Esophagus muscularis mucosa (tissue), 4 donors: Measurements from ENCODE around the gene ARTN. TPM values are rescaled to one million over a fixed set of nuclear protein-coding genes. Genes with fewer than 3 reads are reported as not detected.

Source experiments
- DNase-seq: peaks from one replicate; pipeline ENCODE4 v3.0.0-alpha.2; 2017; ENCODE audit errors: extremely low spot score
- H3K27ac ChIP-seq, 4 donors: fragments of 200-600 bp; sonication (generic); replicated peaks in 1 of 4; 1 replicate in 3 of 4; 2 replicates in 1 of 4; pipeline ENCODE4 v1.5.1; 2016 to 2019; ENCODE audit warnings: mild to moderate bottlenecking in 1 of 4
- H3K27me3 ChIP-seq, 4 donors: fragments of 200-600 bp; sonication (generic); one replicate each; pipeline versions ENCODE4 v1.5.1 to v1.6.0; 2016 to 2019
- H3K36me3 ChIP-seq, 4 donors: fragments of 200-600 bp; sonication (generic); one replicate each; pipeline ENCODE4 v1.5.1; 2016 to 2019
- H3K4me1 ChIP-seq, 4 donors: fragments of 200-600 bp; sonication (generic); one replicate each; pipeline ENCODE4 v1.5.1; 2016 to 2019
- H3K4me3 ChIP-seq, 4 donors: fragments of 200-600 bp; sonication (generic); 1 replicate in 2 of 4; 2 replicates in 2 of 4; pipeline ENCODE4 v1.5.1; 2016 to 2019; ENCODE audit warnings: mild to moderate bottlenecking in 4 of 4, moderate library complexity in 1 of 4
- H3K9me3 ChIP-seq, 4 donors: fragments of 200-600 bp; sonication (generic); 1 replicate in 3 of 4; 2 replicates in 1 of 4; pipeline ENCODE4 v1.5.1; 2016 to 2019
- CTCF ChIP-seq, 3 experiments: fragments of 200-600 bp in 2 of 3; fragments of 450-650 bp in 1 of 3; sonication (generic) in 2 of 3; IDR thresholded peaks; one replicate each; pipeline ENCODE4 v1.5.1; 2017 to 2019; ENCODE audit warnings: antibody characterized with exemption in 3 of 3, mild to moderate bottlenecking in 2 of 3, moderate library complexity in 1 of 3
- EP300 ChIP-seq: sonication (generic); formaldehyde crosslinking; IDR thresholded peaks from one replicate; pipeline ENCODE4 v1.6.1; 2017; ENCODE audit warnings: antibody characterized with exemption
- POLR2A ChIP-seq: fragments of 450-650 bp; IDR thresholded peaks from one replicate; pipeline ENCODE4 v1.6.1; 2017; ENCODE audit warnings: antibody characterized with exemption, moderate library complexity, mild to moderate bottlenecking, low read depth
- POLR2AphosphoS5 ChIP-seq, 2 donors: sonication (generic); formaldehyde crosslinking; IDR thresholded peaks; one replicate each; pipeline ENCODE4 v1.6.1; 2017; ENCODE audit warnings: antibody characterized with exemption in 2 of 2
- WGBS: methylation state at CpG from one replicate; pipeline ENCODE4 v1.1.5; 2018; 5-methylcytosine and 5-hydroxymethylcytosine counted together
- intact Hi-C: fragments of 100-400 bp; cut with DNase I; formaldehyde crosslinking; loops from one replicate; pipeline ENCODE4 v1.15.1; 2023
- total RNA-seq, 4 donors: library from RNA; depleted of rRNA; stranded (reverse); fragments of >200 nt; gene quantifications; one replicate each; pipeline versions ENCODE4 v1.1.0 to v1.2.1, GENCODE V29; 2016

ARTN gene
- total RNA-seq, 4 donors from 2014 or later, result 0.39 to 1.1 (median 0.42) TPM; not detected in 1

GRCh38 chr1:43938383-43938782 is 4.8 kb downstream of the ARTN start:
- Histone ChIP-seq H3K36me3 (peaks cover 0 to 7% (median 0%) of the 10 kb centered on the region in 4 donors), H3K4me3 (no peak overlapping the region), H3K9me3 (no peaks in the 10 kb centered on the region), H3K27ac (no peak overlapping the region), H3K27me3 (peaks cover 0 to 16% (median 0%) of the 10 kb centered on the region in 4 donors), H3K4me1 (peaks cover 20 to 36% (median 34%) of the 10 kb centered on the region in 4 donors)
- WGBS, result 89% methylated on average over 10 of the region's 10 CpGs
- no peak for DNase-seq
- TF ChIP-seq POLR2AphosphoS5 (IDR thresholded peaks at IDR 0.05), result no peak
- TF ChIP-seq CTCF (IDR thresholded peaks at IDR 0.05), result no peak
- TF ChIP-seq POLR2A, result no peak
- no peak for TF ChIP-seq EP300
- intact Hi-C loops, result loop anchor here (10.0 kb wide), 1 partner anchor 404 kb away; the partner anchor contains the start of gene PTPRF

GRCh38 chr1:43938892-43939587 is 5.4 kb downstream of the ARTN start:
- Histone ChIP-seq H3K4me3 (no peak overlapping the region), H3K27me3 (peaks cover 0 to 10% (median 0%) of the 10 kb centered on the region in 4 donors), H3K9me3 (no peaks in the 10 kb centered on the region), H3K4me1 (peaks cover 14 to 30% (median 28%) of the 10 kb centered on the region in 4 donors), H3K36me3 (peaks cover 0 to 7% (median 0%) of the 10 kb centered on the region in 4 donors), H3K27ac (no peak overlapping the region)
- no peak for DNase-seq
- 79% methylated on average over 2 of the region's 3 CpGs for WGBS
- TF ChIP-seq POLR2A (no peak), POLR2AphosphoS5 (IDR thresholded peaks at IDR 0.05) (no peak), CTCF (IDR thresholded peaks at IDR 0.05) (no peak), EP300 (no peak)
- intact Hi-C loops, result loop anchor here (10.0 kb wide), 1 partner anchor 404 kb away; the partner anchor contains the start of gene PTPRF

GRCh38 chr1:43942411-43942810 is 8.8 kb downstream of the ARTN start:
- TF ChIP-seq POLR2A (no peak), EP300 (no peak), POLR2AphosphoS5 (IDR thresholded peaks at IDR 0.05) (no peak), CTCF (IDR thresholded peaks at IDR 0.05) (no peak)
- Histone ChIP-seq H3K36me3 (peaks cover 0 to 7% (median 0%) of the 10 kb centered on the region in 4 donors), H3K27me3 (no peaks in the 10 kb centered on the region), H3K9me3 (no peaks in the 10 kb centered on the region), H3K27ac (no peak overlapping the region), H3K4me1 (peaks cover 10 to 28% (median 26%) of the 10 kb centered on the region in 4 donors), H3K4me3 (no peak overlapping the region)
- intact Hi-C loops, result no loop called here
- WGBS, result 85% methylated on average over 3 of the region's 3 CpGs
- DNase-seq, result no peak

GRCh38 chr1:43944860-43945259 is 11.3 kb downstream of the ARTN start:
- H3K4me3 ChIP-seq, result no peak overlapping the region
- no peaks in the 10 kb centered on the region for H3K27me3 ChIP-seq
- peaks cover 27 to 52% (median 45%) of the 10 kb centered on the region in 4 donors for H3K4me1 ChIP-seq
- no peaks in the 10 kb centered on the region for H3K9me3 ChIP-seq
- intact Hi-C loops, result no loop called here
- no peak for TF ChIP-seq CTCF (IDR thresholded peaks at IDR 0.05)
- no peak for TF ChIP-seq EP300
- no peak for TF ChIP-seq POLR2A
- TF ChIP-seq POLR2AphosphoS5 (IDR thresholded peaks at IDR 0.05), result no peak
- DNase-seq, result no peak
- H3K27ac ChIP-seq, result peak overlapping the region in 2 of 4 donors; percentile 7 to 92
- H3K36me3 ChIP-seq, result peaks cover 0 to 11% (median 9%) of the 10 kb centered on the region in 4 donors
- WGBS, result 93% methylated on average over 1 of the region's 1 CpG
